SKM-1 treated with dmso at 0.1 percent for 144 hours (cell line): Measurements from ENCODE around the gene ARHGDIA.

Experiments used
- DNase-seq: peaks from one replicate; lab custom pipeline; 2025; ENCODE audit not compliant: unreplicated experiment; lab: John Stamatoyannopoulos, UW

Gene ARHGDIA

DNA sequence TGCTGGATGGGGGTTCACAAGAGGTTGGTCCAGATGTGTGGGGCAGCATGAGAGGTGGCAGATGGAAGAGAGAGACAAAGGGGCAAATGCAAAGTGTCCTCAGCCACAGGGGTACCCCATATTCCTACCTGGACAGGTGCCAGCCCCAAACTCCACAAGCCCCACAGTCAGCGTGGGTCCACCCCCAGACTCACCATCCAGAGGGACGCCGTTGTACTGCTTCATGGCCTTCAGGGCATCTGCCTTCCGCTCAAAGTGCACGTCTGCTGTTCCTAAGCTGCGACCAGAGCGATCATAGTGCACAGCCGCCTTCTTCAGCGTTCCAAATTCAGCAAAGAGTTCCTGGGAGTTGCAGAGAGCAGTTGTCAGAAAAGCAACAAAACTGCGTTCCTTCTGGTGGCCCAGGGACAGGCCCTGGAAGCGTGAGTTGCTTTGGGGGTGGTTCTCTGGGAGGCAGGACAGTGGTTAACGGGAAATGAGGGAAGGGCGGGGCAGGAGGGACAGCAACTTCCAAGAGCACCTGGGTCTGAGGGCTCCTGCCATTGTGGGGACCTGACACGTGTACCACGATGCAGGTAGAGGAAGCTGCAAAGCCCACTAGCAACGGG is 18.0 kb upstream of the ARHGDIA start:
- DNase-seq: no peak

DNA sequence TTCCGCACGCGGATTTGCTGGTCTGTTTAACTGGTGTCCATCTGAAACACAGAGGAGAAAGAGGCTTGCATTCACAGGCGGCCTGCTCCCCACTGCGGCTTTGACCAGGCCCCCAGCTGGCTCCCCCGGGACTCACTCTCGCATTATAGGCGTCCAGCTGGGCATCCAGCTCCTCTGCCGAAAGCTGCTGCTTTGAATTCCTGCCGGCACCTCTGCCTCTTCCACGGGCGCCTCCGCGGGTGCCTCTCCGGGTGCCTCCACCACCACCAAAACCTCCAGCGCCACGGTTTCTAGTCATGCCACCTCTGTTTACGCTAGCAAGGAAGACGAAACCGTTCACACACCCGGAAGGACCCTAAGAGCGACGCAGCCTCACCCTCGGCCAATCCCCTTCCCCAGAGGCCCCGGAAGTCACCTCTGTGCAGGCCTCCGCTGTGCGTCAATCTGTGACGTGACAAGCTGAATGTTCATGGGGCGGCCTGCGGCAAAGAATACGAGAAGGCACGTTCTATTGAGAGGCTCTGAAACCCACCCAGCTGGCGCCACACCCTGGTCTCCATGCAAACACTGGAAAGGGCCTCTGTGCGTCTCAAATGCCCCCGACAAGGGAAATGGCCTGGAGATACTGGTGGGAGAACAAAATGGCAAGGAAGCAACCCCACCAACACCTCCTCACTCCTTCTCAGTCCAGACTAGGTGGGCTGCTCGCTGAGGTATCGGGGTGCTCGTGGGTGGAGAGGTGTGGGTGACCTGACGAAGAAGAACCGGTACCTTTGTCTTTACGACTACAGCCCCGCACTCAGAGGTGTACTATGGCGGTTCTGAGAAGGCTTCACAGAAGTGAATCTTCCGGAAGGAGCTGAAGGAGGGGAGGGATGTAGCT is 17.2 kb upstream of the ARHGDIA start:
- DNase-seq: no peak

DNA sequence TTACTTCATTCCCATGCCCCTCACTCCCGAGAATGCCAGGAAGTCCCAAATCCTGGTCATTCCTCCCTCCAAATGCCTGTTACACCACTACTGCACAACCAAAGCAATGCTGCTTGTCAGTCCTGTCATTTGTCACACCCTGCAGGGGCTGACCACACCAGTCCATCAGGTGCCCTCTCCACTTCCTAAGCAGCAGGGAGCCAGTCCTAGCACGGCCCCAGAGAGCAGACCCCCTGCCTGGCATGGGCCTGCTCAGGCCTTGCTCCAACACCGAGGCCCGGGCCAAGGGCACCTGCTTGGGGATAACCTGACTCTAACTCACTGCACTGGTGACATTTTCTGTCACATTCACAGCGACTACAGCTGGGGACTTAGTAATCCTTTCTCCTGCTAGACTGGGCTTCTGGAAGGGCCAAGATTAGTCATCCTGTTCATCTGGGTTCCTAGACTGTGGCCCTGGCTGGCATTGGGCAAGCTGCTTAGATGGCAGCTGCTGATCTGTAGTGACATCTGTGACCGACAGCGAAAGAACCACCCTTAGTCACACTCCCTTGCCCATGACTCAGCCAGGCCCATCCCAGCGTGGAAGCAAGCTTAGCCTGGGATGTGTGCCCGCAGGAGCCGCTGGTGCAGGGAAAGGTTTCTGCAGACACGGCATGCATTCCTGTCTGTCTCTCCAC is 14.9 kb upstream of the ARHGDIA start:
- DNase-seq: no peak

DNA sequence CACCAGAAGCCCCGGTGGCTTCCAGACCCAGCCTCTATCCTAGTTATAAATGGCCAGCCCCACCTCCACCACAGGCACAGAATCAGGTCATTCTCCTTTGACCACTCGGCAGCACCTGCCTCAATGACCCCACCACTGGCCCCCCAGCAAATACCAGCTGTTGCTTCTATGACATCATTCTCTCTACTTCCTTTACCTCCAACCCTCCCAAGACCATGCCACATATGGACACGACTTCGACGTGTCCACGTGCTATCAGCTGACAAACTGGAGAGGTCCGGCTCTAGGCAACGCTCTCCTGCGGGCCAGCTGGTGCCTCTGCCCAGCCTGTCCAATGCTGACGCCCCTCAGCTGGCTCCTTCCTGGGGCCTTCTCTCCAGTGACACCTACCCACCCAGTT is 14.3 kb upstream of the ARHGDIA start:
- DNase-seq: no peak

DNA sequence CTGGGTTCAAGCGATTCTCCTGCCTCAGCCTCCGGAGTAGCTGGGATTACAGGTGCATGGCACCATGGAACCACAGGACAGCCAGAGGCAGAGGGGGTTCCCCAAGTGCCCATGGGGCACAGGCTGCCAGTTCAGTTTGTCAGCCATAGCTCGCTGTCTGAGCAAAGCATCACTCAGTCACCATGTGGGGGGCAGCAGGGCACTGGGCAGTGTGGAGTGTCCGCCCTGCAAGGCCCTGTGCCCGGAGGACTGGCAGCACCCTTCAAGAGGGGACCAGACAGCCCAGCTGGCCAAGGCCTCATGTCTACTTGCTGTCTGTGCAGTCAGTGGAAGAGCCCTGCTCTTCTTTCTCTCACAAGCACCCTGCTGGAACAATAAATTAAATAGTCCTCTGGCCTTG is 13.8 kb upstream of the ARHGDIA start:
- no peak for DNase-seq

DNA sequence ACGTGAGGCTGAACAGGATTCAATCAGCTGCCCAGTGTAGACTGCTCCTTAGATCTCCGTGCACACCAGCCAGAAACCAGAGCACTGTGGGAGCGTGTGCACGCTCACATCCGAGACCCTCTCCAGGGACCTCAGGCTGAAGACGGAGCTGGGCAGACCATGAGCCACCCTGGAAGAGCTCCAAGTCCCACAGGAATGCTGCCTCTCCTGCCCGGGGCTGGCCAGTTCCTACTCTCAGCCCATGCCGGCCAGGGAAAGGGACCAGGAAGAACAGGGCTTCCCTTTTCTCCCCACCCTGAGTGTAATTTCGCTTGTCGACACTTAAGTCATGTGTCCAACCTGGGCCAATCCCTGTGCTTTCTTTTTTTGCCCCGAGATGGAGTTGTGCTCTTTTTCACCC is 13.4 kb upstream of the ARHGDIA start:
- DNase-seq: no peak

DNA sequence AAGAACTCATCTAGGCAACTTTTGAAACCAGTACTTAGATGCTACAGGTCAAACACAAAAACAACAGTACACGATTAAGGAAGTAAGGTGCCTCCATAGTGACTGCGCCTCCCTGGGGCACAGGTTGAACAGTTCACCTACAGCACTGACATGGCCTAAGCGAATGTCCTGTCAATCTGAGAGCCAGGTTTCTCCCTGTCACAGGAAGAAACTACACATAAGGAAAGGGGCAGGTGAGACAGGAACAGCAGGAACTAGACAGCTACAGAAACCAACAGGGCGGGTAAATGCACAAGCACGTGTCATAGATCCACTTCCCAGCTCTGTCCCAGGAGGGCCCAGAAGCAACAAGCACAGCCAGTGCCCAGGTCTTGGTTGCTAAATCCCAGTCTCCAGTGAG is 8.0 kb upstream of the ARHGDIA start:
- DNase-seq: no peak

DNA sequence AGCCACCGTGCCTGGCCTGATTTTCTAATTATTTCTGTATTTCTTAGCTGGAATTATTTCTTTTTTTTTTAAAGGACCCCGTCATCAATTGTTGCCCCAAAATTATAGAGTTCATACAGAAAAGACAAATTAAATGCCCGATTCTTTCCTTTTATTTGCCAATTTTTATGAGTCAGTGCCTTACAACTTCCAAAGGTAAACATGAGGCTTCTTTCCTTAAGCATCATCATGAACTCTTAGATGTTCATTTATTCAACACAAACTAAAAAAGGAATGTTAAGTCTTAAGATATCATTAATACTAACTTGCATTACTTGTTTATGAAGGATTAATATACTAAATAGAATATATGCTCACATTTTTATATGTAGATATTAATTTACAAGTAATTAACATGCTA is 7.2 kb upstream of the ARHGDIA start:
- no peak for DNase-seq

DNA sequence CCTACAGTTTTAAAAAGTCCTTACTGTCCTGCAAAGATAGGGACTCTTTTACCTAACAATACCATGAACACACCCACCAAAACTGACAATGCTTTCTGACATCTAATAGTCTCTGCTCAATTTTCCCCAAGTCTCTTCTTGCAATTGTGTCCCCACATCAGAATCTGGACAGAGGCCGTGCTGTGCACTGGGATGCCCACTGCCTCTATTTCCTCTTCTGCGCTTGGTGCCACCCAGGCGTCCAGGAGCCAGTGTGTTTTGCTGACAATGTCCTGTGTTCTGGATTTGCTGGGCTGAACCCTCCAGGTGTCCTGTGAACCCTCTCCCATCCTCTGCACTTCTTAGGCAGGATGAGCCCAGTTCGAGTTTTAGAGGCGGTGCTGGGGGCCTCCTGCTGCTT is 6.4 kb upstream of the ARHGDIA start:
- DNase-seq: no peak

DNA sequence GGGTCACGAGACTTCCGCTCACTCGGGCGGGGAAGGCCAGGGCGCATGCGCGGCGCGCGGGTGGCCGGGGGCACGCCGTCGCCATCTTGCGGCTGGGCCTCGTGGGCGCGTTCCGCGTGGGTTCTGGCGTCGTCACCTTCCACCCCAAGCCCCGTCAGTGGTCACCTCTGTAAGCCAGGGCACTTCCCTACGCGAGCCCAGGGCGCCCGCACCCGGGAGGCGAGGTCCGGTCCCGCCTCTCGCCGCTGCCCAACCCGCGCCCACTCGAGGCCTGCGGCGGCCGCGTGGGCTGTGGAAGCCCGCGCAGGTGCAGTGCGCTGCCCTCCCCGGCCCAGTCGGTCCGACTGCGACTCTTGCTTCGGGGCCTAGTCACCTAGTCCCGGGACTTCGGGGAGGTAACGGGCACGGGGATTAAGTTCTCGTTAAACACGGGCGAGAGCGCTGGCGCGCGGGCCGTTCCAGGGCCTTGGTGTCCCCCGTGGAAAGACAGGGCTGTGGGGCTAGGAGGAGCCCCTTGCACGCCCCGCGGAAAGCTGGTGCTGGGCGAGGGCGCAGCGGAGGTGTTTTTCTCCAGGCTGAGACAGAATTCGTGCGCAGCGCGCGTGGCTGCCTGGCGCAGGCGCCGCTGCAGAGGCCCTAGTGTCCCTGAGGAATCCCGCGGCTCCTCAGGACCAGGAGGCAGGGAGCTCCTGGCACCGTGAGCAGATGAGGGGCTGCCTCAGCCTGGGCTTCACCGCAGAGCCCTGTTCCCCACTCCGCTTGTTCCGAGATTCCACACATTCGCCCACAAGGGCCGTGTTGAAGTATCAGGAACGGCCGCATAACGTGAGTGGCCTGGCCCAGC is 472 bp upstream of the ARHGDIA start:
- peak; percentile 78 for DNase-seq

DNA sequence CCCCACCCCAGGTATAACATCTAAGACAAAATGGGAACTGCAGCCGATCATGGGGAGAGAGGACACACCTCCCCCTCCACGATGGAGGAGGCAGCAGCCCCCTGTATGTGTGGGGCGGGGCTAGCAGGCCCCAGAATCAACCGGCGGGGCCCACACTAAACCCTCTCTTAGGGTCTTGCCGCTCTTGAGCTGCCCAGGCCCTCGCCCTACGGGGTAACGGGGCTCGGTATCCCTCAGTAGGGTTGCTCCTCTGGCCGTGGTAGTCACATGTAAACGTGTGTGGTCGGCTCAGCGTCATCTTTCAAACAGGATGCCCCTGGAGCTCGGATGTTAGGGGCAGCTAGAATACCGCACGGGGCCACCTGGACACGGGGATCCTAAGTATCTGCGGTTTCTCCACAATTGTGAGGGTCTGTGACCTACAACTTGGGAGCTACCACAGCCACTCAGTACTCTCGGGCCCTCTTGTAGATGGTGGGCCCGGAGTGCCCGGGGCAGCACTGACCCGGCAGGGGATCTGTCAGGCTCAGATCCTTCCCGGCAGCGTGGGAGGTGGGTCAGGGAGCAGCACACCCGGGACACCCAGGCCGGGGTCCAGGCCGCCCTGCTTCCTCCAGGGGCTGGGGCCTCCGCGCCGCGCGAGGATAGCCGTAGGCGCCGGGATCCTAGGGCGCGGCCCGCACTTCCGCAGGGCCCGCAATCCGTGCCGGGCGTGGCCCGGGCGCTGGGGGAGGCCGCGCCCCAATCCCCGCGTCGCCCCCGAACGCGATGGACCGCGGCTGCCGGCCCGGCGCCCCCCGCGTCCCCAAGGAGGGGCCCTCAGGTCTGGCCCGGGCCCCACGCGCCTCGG is 781 bp downstream of the ARHGDIA start:
- no peak for DNase-seq

DNA sequence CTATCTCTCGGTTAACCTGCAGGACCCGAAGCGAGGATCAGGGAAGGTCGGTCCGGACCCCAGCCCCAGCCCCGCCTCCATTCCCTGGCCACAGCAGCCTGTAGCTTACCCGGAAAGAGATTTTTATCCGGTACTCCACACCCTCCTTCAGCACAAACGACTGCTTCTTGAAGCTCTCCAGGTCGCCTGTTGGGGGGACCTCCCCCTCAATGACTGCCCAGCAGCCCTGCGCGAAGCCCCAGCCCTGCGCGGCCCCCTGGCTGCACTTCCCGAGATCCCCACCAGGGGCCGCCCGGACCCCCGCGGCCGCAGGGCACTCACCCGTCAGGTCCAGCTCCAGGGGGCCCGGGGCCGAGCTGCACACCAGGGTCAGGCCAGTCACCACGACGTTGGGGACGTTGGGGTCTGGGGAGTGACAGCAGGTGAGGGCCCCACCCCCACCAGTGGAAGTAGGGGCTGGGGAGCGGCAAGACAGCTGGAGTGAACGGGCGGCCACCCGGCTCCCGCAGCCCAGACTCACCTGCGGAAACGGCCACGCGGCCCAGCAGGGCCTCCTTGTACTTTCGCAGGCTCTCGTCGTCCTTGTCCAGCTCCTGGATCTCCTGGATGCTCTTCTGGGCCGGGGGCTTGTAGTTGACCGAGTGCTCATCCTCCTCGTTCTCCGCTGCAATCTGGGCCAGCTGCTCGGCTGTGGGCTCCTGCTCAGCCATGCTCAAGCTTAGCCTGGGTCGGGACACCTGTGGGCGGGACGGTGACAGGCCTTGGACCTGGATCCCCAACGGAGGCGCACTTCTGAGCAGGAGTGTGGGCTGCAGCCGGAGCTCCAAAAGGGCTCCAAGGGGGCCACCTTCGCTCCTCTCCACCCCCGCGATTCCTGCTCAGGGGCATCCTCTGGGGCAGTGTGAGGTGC is 1.7 kb downstream of the ARHGDIA start:
- DNase-seq: no peak

DNA sequence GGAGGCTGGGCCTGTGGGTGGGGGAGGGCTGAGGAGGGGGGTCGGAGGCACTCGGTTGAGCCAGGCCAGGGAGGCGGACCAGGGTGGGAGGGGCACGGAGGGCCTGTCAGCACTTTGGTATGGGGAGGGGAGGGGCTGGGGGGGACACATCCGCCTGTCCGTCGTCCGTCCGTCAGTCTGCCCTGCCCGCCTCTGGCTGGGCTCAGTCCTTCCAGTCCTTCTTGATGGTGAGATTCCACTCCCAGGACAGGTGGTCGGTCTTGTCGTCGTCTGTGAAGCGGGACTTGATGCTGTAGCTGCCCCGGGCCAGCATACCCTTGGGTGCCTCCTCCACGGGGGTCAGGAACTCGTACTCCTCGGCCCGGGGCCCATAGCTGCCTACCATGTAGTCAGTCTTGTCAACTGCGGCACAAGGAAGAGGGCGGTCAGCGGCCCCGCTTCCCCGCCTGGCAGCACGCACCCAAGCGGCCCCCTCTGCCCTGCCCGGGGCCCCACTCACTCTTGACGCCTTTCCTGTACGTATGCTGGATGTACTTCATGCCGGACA is 2.4 kb downstream of the ARHGDIA start:
- no peak for DNase-seq

DNA sequence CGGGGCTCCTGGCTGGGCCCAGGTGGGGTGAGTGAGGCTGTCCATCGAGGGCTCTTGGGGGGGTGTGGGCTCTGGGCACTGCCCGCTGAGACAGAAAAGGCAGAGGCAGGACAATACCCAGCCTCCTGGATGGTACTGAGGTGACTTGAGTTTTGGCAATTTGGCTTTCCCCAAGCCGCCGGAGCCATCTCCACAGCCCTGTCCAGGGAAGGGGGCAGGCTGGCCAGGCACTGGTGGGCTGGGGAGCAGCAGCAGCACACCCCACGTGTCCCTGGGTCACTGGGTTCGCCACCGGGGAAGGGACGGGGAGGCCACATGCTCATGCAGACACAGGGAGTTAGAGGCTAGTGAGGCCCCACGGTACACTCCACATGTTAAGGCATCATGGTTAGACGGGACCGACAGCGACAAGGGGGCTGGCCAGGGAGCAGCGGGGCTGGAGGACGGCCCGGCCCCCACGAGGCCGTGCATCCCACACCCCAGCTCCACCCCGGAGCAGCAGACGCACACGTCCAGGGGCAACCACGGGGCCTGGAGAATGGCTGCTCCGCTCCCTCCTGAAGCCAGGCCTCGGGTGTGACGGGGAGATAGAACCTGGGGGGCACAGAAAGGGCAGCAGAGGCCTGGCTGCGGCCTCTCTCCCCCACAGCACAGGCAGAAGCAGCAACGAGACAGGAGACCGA is 3.0 kb downstream of the ARHGDIA start:
- DNase-seq: no peak

DNA sequence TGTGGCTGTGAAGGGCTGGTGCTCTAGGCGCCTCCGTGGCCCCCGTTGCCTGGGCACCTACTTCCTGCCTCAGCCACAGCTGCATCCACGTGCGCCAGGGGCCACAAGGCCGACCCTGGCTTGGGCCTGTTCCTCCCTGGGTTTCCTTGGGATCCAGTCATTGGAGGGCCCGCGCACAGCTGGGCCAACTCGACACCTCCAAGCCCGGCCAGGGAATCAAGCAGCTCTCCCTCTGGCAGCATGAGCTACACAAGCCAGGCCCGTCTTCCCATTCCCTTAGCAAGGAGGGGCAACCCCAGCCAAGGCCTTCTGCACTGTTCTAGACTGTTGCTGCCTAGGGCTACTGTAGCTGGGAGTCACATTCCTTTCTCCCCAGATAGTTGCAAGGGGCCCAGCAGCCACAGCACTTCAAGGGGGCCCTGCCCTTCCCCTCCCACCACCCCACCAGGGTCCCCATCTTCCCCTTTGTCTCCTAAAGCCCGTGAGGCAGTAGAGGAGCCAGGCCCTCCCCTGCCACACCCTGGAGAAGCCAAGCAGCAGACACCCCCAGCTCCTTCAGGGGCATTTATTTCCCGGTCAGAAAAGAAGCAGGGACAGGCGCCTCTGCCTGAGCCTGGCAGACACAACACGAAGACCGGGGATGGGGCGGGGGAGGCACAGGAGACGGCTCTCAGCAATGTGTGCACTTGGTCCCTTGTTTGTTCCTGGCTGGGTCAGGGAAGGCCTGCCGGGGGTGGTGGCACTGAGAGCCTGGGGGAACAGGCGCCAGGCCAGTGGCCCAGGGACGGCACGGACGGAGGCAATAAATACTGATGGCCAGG is 3.8 kb downstream of the ARHGDIA start:
- no peak for DNase-seq

DNA sequence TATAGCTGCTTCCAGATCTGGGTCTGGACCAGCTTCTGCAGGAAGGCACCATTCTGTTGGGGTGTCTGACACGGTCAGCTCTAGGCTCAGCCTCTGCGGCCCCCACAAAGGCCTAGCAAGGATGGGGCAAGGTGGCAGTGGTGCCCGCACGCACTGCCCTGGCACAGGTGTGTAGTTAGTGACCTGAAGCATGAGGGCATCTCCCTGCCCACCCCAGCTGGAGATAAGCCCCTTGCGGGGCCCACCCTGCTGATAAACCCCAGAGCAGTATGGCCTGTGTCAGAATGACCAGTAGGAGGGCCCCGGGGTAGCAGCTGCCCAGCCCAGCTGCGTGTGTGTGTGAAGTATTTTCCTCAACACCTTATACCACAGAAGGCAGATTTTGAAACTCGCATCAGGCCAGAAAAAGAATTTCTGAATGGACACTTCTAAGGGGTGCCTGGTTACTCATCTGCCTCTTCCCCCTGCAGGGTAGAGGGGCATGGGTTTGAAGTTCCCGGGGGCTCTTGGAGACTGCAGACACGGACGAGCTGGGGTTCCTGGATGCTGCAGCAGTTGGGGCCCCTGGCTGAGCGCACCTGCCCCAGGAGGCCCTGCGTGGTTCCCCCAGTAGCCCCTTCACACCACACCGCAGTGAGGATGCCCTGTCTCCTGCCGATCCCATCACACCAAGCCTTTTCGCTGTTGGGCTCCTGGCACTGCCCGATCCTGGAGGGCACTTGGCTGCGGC is 4.5 kb downstream of the ARHGDIA start:
- DNase-seq: no peak
